MCF 10A (cell line): ENCODE data around the gene SOX5. TPM values are rescaled to one million over a fixed set of nuclear protein-coding genes. Genes with fewer than 3 reads are reported as not detected.

Source experiments
- BruUV-seq: library from RNA; stranded (reverse); fragments of 400-500 nt; replicated peaks from 2 replicates; lab custom pipeline; 2021; lab: Mats Ljungman, UMichigan
- CTCF ChIA-PET: fragments of 300-600 bp; sonication (Branson Sonifier 250); formaldehyde crosslinking; extraction: SDS; loops from one replicate; lab custom pipeline; 2021; ENCODE audit warnings: antibody characterized with exemption, inconsistent platforms; lab: Yijun Ruan, JAX
- POLR2A ChIA-PET: fragments of 300-600, 350-650 bp; sonication (Branson Sonifier 250); formaldehyde crosslinking; extraction: SDS; loops from one replicate; lab custom pipeline; 2020; ENCODE audit warnings: antibody characterized with exemption, inconsistent platforms; lab: Yijun Ruan, JAX
- DNase-seq: peaks from one replicate; pipeline ENCODE4 v3.0.0-alpha.2; 2018; ENCODE audit not compliant: unreplicated experiment
- H3K27ac Mint-ChIP-seq: one replicate; pipeline ENCODE4 v1.8.0; 2022; ENCODE audit warnings: mild to moderate bottlenecking, low read depth, mixed read lengths; ENCODE audit not compliant: unreplicated experiment
- H3K27me3 Mint-ChIP-seq: one replicate; pipeline ENCODE4 v1.8.0; 2022; ENCODE audit warnings: mixed read lengths; ENCODE audit not compliant: insufficient read depth, unreplicated experiment
- H3K36me3 Mint-ChIP-seq: one replicate; pipeline ENCODE4 v1.8.0; 2022; ENCODE audit warnings: mild to moderate bottlenecking, moderate library complexity, mixed read lengths; ENCODE audit not compliant: insufficient read depth, unreplicated experiment
- H3K4me1 Mint-ChIP-seq: one replicate; pipeline ENCODE4 v1.8.0; 2022; ENCODE audit warnings: mixed read lengths; ENCODE audit not compliant: insufficient read depth, unreplicated experiment
- H3K4me3 Mint-ChIP-seq: one replicate; pipeline ENCODE4 v1.8.0; 2022; ENCODE audit warnings: mild to moderate bottlenecking, moderate library complexity, mixed read lengths; ENCODE audit not compliant: unreplicated experiment
- H3K9me3 Mint-ChIP-seq: one replicate; pipeline ENCODE4 v1.8.0; 2022; ENCODE audit warnings: mixed read lengths; ENCODE audit not compliant: unreplicated experiment
- CTCF ChIP-seq: fragments of 200-600 bp; IDR thresholded peaks from one replicate; pipeline ENCODE4 v1.8.0; 2022; ENCODE audit warnings: antibody characterized with exemption, mild to moderate bottlenecking; ENCODE audit not compliant: unreplicated experiment
- intact Hi-C: fragments of 100-400 bp; cut with micrococcal nuclease; formaldehyde crosslinking; loops from 2 replicates; pipeline ENCODE4 v1.14.1; 2022
- total RNA-seq: library from RNA; stranded (reverse); gene quantifications from 2 replicates; pipeline ENCODE4 v1.2.3, GENCODE V29; 2022

Gene SOX5
- total RNA-seq, 1 experiment from 2014 or later = 0.91 TPM

GRCh38 chr12:23704992-23705943, 244.2 kb downstream of the SOX5 start:
- no peak for DNase-seq
- Mint-ChIP-seq H3K27me3 (peaks cover 62% of the 10 kb centered on the region), H3K36me3 (no peaks in the 10 kb centered on the region), H3K4me1 (no peaks in the 10 kb centered on the region), H3K9me3 (no peaks in the 10 kb centered on the region), H3K27ac (no peak overlapping the region), H3K4me3 (no peak overlapping the region)
- no TSS peak for BruUV-seq
- TF ChIP-seq CTCF = no peak
- intact Hi-C loops = no loop called here
- ChIA-PET POLR2A (no interaction called here), CTCF (interaction anchor here (0.6 to 0.8 kb wide), 2 partner anchors 143 to 1126 kb away, joined by 3 to 4 read pairs; no protein-coding TSS in a partner anchor)

GRCh38 chr12:23703051-23703450, 246.4 kb downstream of the SOX5 start:
- POLR2A ChIA-PET = no interaction called here
- intact Hi-C loops = no loop called here
- H3K4me3 Mint-ChIP-seq = no peak overlapping the region
- H3K36me3 Mint-ChIP-seq = no peaks in the 10 kb centered on the region
- no peak for TF ChIP-seq CTCF
- CTCF ChIA-PET = no interaction called here
- DNase-seq = no peak
- peaks cover 75% of the 10 kb centered on the region for H3K27me3 Mint-ChIP-seq
- BruUV-seq = no TSS peak
- H3K9me3 Mint-ChIP-seq = no peaks in the 10 kb centered on the region
- H3K4me1 Mint-ChIP-seq = no peaks in the 10 kb centered on the region
- H3K27ac Mint-ChIP-seq = no peak overlapping the region

DNA sequence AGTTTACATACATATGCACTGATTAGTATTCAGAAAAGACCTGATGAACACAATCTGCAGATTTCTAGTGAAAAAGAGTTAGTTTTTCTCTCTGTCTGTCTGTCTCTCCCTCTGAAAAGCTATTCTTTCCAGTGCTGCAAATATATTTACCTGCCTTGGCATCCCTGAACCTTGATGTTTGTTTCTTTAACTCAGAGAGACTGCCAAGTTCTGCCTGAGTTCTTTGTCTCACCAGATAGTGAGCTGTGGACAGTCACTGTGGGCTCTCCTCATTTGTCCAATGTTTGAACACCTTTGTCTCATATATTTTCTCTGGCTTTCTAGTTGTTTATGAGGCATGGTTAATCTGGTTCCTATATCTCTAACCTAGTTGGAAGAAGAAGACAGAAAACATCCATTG, 250.4 kb downstream of the SOX5 start:
- BruUV-seq = no TSS peak

More for the DNA sequence above, 250.4 kb downstream of the SOX5 start:
- Mint-ChIP-seq H3K27me3 (peaks cover 58% of the 10 kb centered on the region), H3K4me3 (no peak overlapping the region), H3K27ac (no peak overlapping the region), H3K4me1 (no peaks in the 10 kb centered on the region), H3K9me3 (no peaks in the 10 kb centered on the region), H3K36me3 (no peaks in the 10 kb centered on the region)
- intact Hi-C loops = no loop called here
- POLR2A ChIA-PET = no interaction called here
- DNase-seq = no peak
- CTCF ChIA-PET = no interaction called here
- TF ChIP-seq CTCF = no peak
